Measurements from ENCODE around the gene UBE2D3. TPM values are rescaled to one million over a fixed set of nuclear protein-coding genes. Genes with fewer than 3 reads are reported as not detected.
"Not testable (repeated sequence)": the region's sequence is repeated elsewhere in the genome, so short reads cannot be mapped to it uniquely, and the experiment has no call there.

UBE2D3 gene
- total RNA-seq: 480 and 507 TPM in 2 replicates

DNA sequence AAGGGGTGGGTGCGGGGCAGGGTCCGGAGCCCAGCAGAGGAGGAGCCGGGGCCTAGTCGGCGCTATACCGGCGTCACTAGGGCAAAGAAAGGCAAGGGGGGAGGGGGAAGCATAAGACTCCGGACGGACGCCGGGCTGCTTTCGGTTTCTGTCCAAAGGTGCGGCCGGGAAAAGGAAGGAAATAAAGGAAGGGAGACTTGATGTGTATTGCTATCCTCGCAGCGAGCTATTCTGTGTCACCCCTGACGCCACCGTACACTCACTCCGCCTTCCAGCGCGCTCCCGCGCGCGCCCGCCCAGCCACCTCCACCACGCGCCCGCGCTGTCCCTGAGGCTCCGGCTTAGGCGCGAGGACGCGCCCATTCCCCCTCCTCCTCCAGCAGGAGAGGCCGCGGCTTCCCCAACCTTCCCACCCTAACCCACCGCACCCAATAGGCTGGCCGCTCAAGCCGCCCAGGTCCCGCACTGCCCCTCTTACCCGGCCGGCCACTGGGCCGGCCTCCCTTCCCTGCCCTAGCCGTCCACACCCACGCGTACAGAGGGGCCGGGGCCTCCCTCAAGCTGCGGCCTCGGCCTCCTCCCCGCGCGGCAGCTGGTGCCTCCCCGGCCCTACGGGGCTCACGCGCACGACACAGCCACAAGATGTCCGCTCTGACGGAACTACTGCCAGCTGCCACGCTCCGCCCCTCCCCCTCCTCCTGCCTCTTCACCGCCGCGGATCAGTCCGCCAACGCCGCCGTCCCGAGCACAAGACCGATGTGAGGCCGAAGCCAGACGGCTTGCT lies at the start of gene UBE2D3:
Gene UBE2D3, minus strand, starts transcription at position 662 of the 784 bp plus-strand sequence. CDS start 1,043 bp downstream, outside the sequence.
- no peaks in the 10 kb centered on the region for H3K27me3 Mint-ChIP-seq (ENCODE audit: insufficient read depth)
- peaks cover 38% of the 10 kb centered on the region for H3K4me1 Mint-ChIP-seq (ENCODE audit: low read depth)
- no peaks in the 10 kb centered on the region for H3K9me3 Mint-ChIP-seq
- intact Hi-C loops (cut with micrococcal nuclease): loop anchor here (1.0 to 5.0 kb wide), 11 partner anchors 192 to 1480 kb away; partner anchors contain the start of genes CENPE, PPP3CA and SLC9B1
- H3K36me3 Mint-ChIP-seq (ENCODE audit: low read depth): peaks cover 15% of the 10 kb centered on the region
- peak; percentile 92 for DNase-seq (ENCODE audit: low spot score)
- H3K27ac Mint-ChIP-seq: no peak within 1 kb of the TSS
- no peak within 1 kb of the TSS for H3K4me3 Mint-ChIP-seq

DNA sequence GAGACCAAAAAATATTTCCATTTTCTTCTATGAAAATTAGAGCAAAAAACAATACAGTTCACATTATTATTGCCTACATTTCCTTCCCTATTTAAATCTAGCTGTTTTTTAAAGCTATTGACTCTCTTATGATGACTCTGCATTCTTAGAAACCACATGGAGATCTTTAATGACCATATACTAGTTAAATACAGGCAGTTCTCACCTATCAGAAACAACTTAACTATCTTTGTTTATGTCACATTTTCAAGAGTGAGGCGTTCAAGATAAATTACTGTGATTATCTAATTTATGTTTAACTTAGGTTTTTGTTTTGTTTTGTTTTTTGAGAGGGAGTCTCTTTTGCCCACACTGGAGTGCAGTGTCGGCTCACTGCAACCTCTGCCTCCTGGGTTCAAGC lies 44.4 kb upstream of the UBE2D3 start:
- Mint-ChIP-seq H3K4me3 (no peak overlapping the region), H3K4me1 (ENCODE audit: low read depth) (peaks cover 47% of the 10 kb centered on the region), H3K27ac (no peak overlapping the region)

DNA sequence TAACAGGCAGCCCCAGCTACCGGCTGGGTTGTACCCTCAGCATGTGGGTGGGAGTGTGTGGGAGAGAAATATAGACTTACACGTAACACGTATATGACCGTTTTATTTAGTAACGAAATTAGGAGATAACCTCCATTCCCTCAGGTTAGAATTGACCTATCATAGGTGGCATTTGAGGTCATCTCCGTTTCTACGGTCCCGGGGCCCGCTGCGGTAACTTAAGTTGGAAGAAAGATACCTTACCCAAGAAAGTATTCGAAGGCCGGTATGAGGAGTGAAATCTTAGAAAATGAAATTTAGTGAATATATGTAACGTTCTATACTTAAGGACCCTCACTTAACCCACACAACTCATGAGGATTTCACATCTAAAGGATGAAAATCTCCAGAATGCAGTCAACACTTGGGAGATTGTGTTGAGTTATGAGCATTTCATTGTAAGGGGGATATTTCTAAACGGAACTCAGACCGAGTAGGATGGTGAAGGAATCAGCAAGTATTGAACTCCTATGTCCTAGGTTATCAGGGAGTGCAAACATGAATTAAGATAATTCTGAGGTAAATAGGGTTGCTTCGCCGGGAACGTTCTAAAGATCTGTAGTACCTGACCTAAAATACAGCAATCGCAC lies 42.3 kb upstream of the UBE2D3 start:
- Mint-ChIP-seq H3K9me3 (no peaks in the 10 kb centered on the region), H3K4me1 (ENCODE audit: low read depth) (peaks cover 64% of the 10 kb centered on the region), H3K36me3 (ENCODE audit: low read depth) (peaks cover 26% of the 10 kb centered on the region), H3K4me3 (peak overlapping the region; percentile 93), H3K27me3 (ENCODE audit: insufficient read depth) (no peaks in the 10 kb centered on the region), H3K27ac (peak overlapping the region; percentile 99)
- intact Hi-C loops (cut with micrococcal nuclease): loop anchor here (1.0 to 5.0 kb wide), 10 partner anchors 41 to 1522 kb away; partner anchors contain the start of genes BDH2, CENPE, PPP3CA and SLC39A8
- DNase-seq (ENCODE audit: low spot score): no peak

More for the DNA sequence above, 44.4 kb upstream of the UBE2D3 start:
- Mint-ChIP-seq H3K36me3 (ENCODE audit: low read depth) (peaks cover 39% of the 10 kb centered on the region), H3K27me3 (ENCODE audit: insufficient read depth) (no peaks in the 10 kb centered on the region), H3K9me3 (peaks cover 18% of the 10 kb centered on the region)
- intact Hi-C loops (cut with micrococcal nuclease): no loop called here
- DNase-seq (ENCODE audit: low spot score): no peak

DNA sequence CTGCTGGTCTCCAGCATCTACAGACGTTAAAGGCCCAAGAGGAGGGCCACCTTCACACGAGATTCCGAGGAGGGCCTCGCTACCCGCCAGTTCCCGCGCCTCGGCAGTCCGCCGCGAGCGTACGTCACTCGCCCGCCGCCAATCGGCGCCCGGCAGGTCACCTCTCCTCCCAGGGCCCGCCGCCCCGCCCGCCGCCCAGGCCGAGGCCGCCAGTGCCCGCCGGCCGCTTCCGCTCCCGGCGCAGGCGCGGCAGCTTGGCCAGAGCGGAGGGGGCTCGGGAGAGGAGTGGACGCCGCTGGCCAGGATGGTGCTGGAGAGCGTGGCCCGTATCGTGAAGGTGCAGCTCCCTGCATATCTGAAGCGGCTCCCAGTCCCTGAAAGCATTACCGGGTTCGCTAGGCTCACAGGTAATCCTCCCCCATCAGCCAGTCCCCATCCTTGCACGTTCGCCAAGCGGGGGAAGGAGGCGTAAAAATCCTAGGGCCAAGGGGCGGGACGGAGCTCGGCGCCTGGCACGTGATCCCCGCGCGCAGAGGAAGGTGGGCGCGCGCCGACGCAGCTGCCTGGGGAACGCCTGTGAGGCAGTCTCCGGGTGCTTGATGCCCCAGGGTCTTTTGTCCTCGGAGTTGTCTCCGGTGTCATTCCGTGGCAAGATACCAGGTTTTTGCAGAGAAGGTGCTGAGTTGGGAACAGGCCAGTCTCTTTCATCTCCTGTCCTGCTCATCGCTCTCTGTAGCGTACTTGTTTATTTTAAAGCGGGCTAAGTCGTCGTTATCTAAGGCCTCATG lies 41.6 kb upstream of the UBE2D3 start, which contains the start of gene CISD2:
Gene CISD2, plus strand, starts transcription at position 212 of the 788 bp plus-strand sequence. Its CDS starts 93 bp downstream, at position 305.
- no peaks in the 10 kb centered on the region for H3K27me3 Mint-ChIP-seq (ENCODE audit: insufficient read depth)
- H3K27ac Mint-ChIP-seq: peak within 1 kb of the TSS; percentile 99
- H3K4me1 Mint-ChIP-seq (ENCODE audit: low read depth): peaks cover 69% of the 10 kb centered on the region
- peaks cover 22% of the 10 kb centered on the region for H3K36me3 Mint-ChIP-seq (ENCODE audit: low read depth)
- H3K9me3 Mint-ChIP-seq: no peaks in the 10 kb centered on the region
- intact Hi-C loops (cut with micrococcal nuclease): loop anchor here (1.0 to 5.0 kb wide), 11 partner anchors 41 to 1522 kb away; partner anchors contain the start of genes BDH2, CENPE, PPP3CA and SLC39A8
- H3K4me3 Mint-ChIP-seq: peak within 1 kb of the TSS; percentile 93
- peak; percentile 91 for DNase-seq (ENCODE audit: low spot score)

DNA sequence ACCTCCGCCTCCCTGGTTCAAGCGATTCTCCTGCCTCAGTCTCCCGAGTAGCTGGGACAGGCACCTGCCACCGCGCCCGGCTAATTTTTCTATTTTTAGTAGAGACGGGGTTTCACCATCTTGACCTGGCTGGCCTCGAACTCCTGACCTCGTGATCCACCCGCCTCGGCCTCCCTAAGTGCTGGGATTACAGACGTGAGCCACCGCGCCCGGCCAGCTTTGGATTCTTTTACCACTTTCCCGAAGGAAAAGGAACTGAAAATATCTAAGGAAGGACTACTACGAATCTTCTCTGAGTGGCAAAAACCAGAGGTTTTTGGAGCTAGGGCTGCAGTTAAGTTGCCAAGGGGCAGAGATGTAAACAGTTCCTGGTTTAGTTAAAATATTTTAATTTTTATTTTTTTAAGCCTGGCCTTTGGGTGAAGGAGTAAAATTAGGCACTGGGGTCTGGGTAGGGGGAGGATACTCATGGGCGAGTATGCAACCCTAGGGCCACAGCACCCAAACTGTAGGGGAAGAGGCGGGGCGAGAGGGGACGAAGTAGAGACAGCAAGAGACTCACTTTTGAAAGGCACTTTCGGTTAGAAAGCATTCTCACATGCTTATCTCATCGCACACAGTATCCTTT lies 40.9 kb upstream of the UBE2D3 start:
- no peaks in the 10 kb centered on the region for H3K27me3 Mint-ChIP-seq (ENCODE audit: insufficient read depth)

DNA sequence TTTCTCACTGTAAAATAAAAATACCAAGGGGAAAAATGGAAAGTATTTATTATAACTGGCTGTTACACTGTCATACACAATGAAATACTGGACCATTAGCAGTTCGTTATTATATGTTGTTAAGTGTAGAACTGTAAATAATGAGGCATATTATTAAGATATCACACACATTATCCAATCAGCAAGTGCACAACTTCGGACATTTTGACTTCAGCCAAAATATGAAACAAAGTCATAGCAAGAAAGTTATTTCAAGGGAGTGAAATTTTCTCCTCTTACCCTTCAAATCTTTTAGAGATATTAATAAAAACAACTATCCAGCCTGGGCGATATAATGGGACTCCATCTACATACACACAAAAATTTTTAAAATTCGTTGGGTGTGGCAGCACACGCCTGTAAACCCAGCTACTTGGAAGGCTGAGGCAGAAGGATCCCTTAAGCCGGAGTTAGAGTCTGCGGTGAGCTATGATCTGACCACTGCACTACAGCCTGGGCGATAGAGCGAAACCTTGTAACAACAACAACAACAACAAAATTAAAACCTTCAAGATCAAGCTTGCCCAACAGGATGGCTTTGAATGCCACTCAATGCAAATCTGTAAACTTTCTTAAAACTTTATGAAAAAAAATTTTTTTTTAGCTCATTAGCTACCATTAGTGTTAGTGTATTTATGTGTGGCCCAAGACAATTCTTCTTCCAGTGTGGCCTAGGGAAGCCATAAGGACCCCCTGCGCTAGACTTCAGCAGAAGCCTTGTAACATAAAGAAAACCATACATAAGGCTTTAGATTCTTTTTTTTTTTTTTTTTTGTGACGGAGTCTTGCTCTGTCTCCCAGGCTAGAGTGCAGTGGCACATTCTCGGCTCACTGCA lies 40.2 kb upstream of the UBE2D3 start:
- peak overlapping the region; percentile 92 for H3K4me3 Mint-ChIP-seq
- peaks cover 3% of the 10 kb centered on the region for H3K9me3 Mint-ChIP-seq
- H3K27me3 Mint-ChIP-seq (ENCODE audit: insufficient read depth): no peaks in the 10 kb centered on the region
- H3K4me1 Mint-ChIP-seq (ENCODE audit: low read depth): peaks cover 66% of the 10 kb centered on the region
- intact Hi-C loops (cut with micrococcal nuclease): loop anchor here (1.0 to 5.0 kb wide), 7 partner anchors 106 to 1520 kb away; partner anchors contain the start of genes BDH2, CENPE, PPP3CA and SLC9B2
- peaks cover 19% of the 10 kb centered on the region for H3K36me3 Mint-ChIP-seq (ENCODE audit: low read depth)
- H3K27ac Mint-ChIP-seq: peak overlapping the region; percentile 99
- DNase-seq (ENCODE audit: low spot score): no peak

More for the DNA sequence above, 40.9 kb upstream of the UBE2D3 start:
- H3K4me1 Mint-ChIP-seq (ENCODE audit: low read depth): peaks cover 71% of the 10 kb centered on the region
- peaks cover 19% of the 10 kb centered on the region for H3K36me3 Mint-ChIP-seq (ENCODE audit: low read depth)
- no peak for DNase-seq (ENCODE audit: low spot score)
- no peaks in the 10 kb centered on the region for H3K9me3 Mint-ChIP-seq
- intact Hi-C loops (cut with micrococcal nuclease): loop anchor here (1.0 to 5.0 kb wide), 7 partner anchors 107 to 1521 kb away; partner anchors contain the start of genes BDH2, CENPE, PPP3CA and SLC9B2
- peak overlapping the region; percentile 99 for H3K27ac Mint-ChIP-seq
- peak overlapping the region; percentile 92 for H3K4me3 Mint-ChIP-seq

DNA sequence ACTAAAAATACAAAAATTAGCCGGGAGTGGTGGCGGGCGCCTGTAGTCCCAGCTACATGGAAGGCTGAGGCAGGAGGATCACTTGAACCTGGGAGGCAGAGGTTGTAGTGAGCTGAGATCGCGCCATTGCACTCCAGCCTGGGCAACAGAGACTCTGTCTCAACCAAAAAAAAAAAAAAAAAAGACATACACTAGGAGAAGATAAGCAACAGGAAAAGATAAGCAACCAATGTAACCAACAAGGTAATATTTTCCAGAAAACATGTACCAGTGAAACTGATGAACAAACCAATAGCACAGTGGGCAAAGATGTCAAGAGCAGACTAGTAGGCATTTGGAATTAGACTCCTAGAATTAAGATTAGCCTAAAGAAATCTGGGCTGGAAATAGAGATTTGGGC lies 38.0 kb upstream of the UBE2D3 start:
- not testable (repeated sequence) for DNase-seq (ENCODE audit: low spot score); H3K27me3 Mint-ChIP-seq (ENCODE audit: insufficient read depth)
- H3K36me3 Mint-ChIP-seq (ENCODE audit: low read depth): peaks cover 27% of the 10 kb centered on the region
- peak overlapping the region; percentile 35 for H3K4me3 Mint-ChIP-seq
- intact Hi-C loops (cut with micrococcal nuclease): loop anchor here (5.0 kb wide), 2 partner anchors 332 to 1518 kb away; partner anchors contain the start of genes CENPE and PPP3CA
- H3K9me3 Mint-ChIP-seq: peaks cover 20% of the 10 kb centered on the region
- peak overlapping the region; percentile 79 for H3K27ac Mint-ChIP-seq
- peaks cover 51% of the 10 kb centered on the region for H3K4me1 Mint-ChIP-seq (ENCODE audit: low read depth)

DNA sequence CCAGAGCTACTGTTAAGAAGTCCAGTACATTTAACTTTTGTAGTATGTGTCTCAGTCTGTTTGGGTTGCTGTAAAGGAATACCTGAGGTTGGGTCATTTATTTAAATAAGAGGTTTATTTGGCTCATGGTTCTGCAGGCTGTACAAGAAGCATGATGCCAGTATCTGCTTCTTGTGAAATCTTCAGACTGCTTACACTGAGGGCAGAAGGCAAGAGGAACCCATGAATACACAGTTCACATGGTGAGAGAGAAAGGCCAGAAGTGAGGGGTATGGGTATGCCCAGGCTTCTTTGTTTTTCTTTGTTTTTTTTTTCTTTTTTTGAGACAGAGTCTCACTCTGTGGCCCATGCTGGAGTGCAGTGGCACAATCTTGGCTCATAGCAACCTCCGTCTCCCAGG lies 35.4 kb upstream of the UBE2D3 start:
- H3K27ac Mint-ChIP-seq: no peak overlapping the region
- no peaks in the 10 kb centered on the region for H3K27me3 Mint-ChIP-seq (ENCODE audit: insufficient read depth)
- H3K4me1 Mint-ChIP-seq (ENCODE audit: low read depth): peaks cover 39% of the 10 kb centered on the region
- peaks cover 36% of the 10 kb centered on the region for H3K9me3 Mint-ChIP-seq
- DNase-seq (ENCODE audit: low spot score): no peak
- peaks cover 43% of the 10 kb centered on the region for H3K36me3 Mint-ChIP-seq (ENCODE audit: low read depth)
- intact Hi-C loops (cut with micrococcal nuclease): no loop called here
- H3K4me3 Mint-ChIP-seq: no peak overlapping the region

DNA sequence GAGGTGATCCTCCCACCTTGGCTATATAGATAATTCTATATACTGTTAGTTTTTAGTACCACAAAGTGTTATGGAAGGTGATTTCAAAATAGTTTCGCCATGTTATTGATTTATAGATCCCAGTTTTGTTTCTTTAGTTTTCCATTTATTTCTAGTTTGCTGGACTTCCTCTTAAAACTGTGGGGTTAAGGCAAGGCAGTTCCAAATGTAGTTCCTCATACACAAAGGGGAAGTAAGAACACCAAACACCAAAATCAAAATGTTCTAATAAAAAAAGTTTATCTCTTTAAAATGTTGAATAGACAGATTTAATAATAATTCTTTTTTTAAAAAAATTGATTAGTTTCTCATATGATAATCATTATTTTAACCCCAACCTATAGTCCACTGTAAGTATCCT lies 34.7 kb upstream of the UBE2D3 start:
- Mint-ChIP-seq H3K27ac (no peak overlapping the region), H3K36me3 (ENCODE audit: low read depth) (peaks cover 43% of the 10 kb centered on the region), H3K4me3 (no peak overlapping the region), H3K9me3 (peaks cover 36% of the 10 kb centered on the region), H3K4me1 (ENCODE audit: low read depth) (peaks cover 33% of the 10 kb centered on the region), H3K27me3 (ENCODE audit: insufficient read depth) (no peaks in the 10 kb centered on the region)
- DNase-seq (ENCODE audit: low spot score): no peak
- intact Hi-C loops (cut with micrococcal nuclease): no loop called here

DNA sequence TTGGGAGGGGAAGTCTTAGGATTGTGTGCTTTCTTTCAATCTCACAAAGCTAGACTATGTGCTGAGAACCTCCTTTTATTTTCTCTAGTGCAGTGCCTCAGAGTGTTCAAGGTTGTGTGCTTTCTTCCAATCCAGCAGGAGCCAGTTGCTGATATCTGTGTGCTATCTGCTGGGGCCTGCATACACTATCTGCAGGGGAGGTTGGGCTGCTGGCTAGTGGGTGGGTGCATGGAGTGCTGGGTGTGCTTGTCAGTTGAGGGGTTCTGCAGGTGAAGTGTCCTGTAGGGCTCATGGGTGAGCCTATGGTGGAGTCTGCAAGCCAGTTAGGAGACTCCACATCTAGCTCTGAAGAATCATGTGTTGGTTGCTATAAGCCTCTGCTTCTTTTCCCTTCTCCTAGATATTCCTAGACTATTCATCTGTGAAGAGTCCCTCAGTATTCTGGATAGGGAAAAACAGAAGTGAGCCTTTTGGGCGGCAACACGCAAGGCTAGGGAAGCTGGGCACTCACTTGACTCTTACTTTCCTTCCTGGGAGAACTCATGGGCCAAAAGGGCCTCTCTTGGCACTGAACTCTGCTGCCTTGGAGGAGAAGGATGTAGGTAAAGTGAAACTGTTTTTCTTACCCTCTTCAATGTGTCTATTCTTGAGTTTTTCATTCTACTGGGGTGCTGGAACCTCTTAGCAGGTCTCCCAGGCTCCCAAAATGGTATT lies 33.4 kb upstream of the UBE2D3 start:
- no peak overlapping the region for H3K4me3 Mint-ChIP-seq
- DNase-seq (ENCODE audit: low spot score): no peak
- H3K4me1 Mint-ChIP-seq (ENCODE audit: low read depth): peaks cover 20% of the 10 kb centered on the region
- no peaks in the 10 kb centered on the region for H3K27me3 Mint-ChIP-seq (ENCODE audit: insufficient read depth)
- H3K36me3 Mint-ChIP-seq (ENCODE audit: low read depth): peaks cover 43% of the 10 kb centered on the region
- intact Hi-C loops (cut with micrococcal nuclease): no loop called here
- peaks cover 36% of the 10 kb centered on the region for H3K9me3 Mint-ChIP-seq
- no peak overlapping the region for H3K27ac Mint-ChIP-seq

Measured in activated T-helper 1 cell treated with anti-CD3 and anti-CD28 coated beads, Interleukin-12 subunit alpha, Interleukin-12 subunit beta, Interleukin-2, Interleukin-4 antibody, amounts not matched to agents 30 ng/mL and 10 ng/mL and 1 ng/mL, durations not matched to agents 14 hours and 24 hours and 36 hours (primary cell).